HAP-1 (cell line): ENCODE measurements around the gene MAPRE2.

Experiments used
- DNase-seq, 2 experiments: peaks; one replicate each; pipeline ENCODE4 v3.0.0-alpha.2; 2016 to 2020; ENCODE audit warnings: low spot score in 2 of 2
- H3K27me3 ChIP-seq: fragments of 250-450 bp; sonication (Bioruptor Pico); 2 replicates; pipeline ENCODE4 v1.5.1; 2020; ENCODE audit warnings: low read depth, mild to moderate bottlenecking, moderate library complexity
- H3K36me3 ChIP-seq: fragments of 250-450 bp; sonication (Bioruptor Pico); replicated peaks from 2 replicates; pipeline ENCODE4 v1.5.1; 2020; ENCODE audit warnings: mild to moderate bottlenecking
- H3K4me1 ChIP-seq: fragments of 250-450 bp; sonication (Bioruptor Pico); 2 replicates; pipeline ENCODE4 v1.5.1; 2020; ENCODE audit warnings: mild to moderate bottlenecking
- H3K4me3 ChIP-seq: fragments of 250-450 bp; sonication (Bioruptor Pico); 2 replicates; pipeline ENCODE4 v1.5.1; 2020; ENCODE audit warnings: mild to moderate bottlenecking, moderate library complexity
- H3K9me3 ChIP-seq: fragments of 250-450 bp; sonication (Bioruptor Pico); 2 replicates; pipeline ENCODE4 v1.5.1; 2020; ENCODE audit warnings: mild to moderate bottlenecking, moderate library complexity
- in situ Hi-C: fragments of 300-500 bp; cut with MboI; formaldehyde crosslinking; loops from 3 replicates; pipeline ENCODE4 v1.14.3; 2020; ENCODE audit warnings: low sequenced_read_pairs, inconsistent platforms, mixed read lengths

Gene MAPRE2

GRCh38 chr18:35174093-35174731, 133.0 kb downstream of the MAPRE2 start:
- H3K27me3 ChIP-seq = peaks cover 67% of the 10 kb centered on the region
- DNase-seq = no peak
- H3K4me3 ChIP-seq = no peak overlapping the region
- H3K36me3 ChIP-seq = no peaks in the 10 kb centered on the region
- in situ Hi-C loops = no loop called here
- H3K4me1 ChIP-seq = no peaks in the 10 kb centered on the region
- H3K9me3 ChIP-seq = no peaks in the 10 kb centered on the region

GRCh38 chr18:35174745-35175144, 133.5 kb downstream of the MAPRE2 start:
- DNase-seq = no peak
- in situ Hi-C loops = no loop called here
- H3K4me1 ChIP-seq = no peaks in the 10 kb centered on the region

GRCh38 chr18:35176925-35177324, 135.7 kb downstream of the MAPRE2 start:
- Histone ChIP-seq H3K27me3 (peaks cover 67% of the 10 kb centered on the region), H3K4me1 (no peaks in the 10 kb centered on the region), H3K9me3 (no peaks in the 10 kb centered on the region), H3K36me3 (no peaks in the 10 kb centered on the region), H3K4me3 (no peak overlapping the region)
- in situ Hi-C loops = no loop called here
- no peak for DNase-seq

More at GRCh38 chr18:35174745-35175144, 133.5 kb downstream of the MAPRE2 start:
- no peak overlapping the region for H3K4me3 ChIP-seq
- no peaks in the 10 kb centered on the region for H3K9me3 ChIP-seq
- peaks cover 67% of the 10 kb centered on the region for H3K27me3 ChIP-seq
- no peaks in the 10 kb centered on the region for H3K36me3 ChIP-seq

GRCh38 chr18:35178260-35178659, 137.0 kb downstream of the MAPRE2 start:
- Histone ChIP-seq H3K4me3 (no peak overlapping the region), H3K27me3 (peaks cover 70% of the 10 kb centered on the region), H3K4me1 (no peaks in the 10 kb centered on the region), H3K9me3 (no peaks in the 10 kb centered on the region), H3K36me3 (no peaks in the 10 kb centered on the region)
- no peak for DNase-seq
- in situ Hi-C loops = no loop called here

GRCh38 chr18:35179906-35180305, 138.7 kb downstream of the MAPRE2 start:
- peaks cover 74% of the 10 kb centered on the region for H3K27me3 ChIP-seq
- in situ Hi-C loops = no loop called here
- H3K4me1 ChIP-seq = no peaks in the 10 kb centered on the region
- H3K9me3 ChIP-seq = no peaks in the 10 kb centered on the region
- H3K36me3 ChIP-seq = no peaks in the 10 kb centered on the region
- DNase-seq = no peak
- no peak overlapping the region for H3K4me3 ChIP-seq

GRCh38 chr18:35180455-35180854, 139.2 kb downstream of the MAPRE2 start:
- DNase-seq = no peak
- in situ Hi-C loops = no loop called here
- Histone ChIP-seq H3K36me3 (no peaks in the 10 kb centered on the region), H3K9me3 (no peaks in the 10 kb centered on the region), H3K4me1 (no peaks in the 10 kb centered on the region), H3K4me3 (no peak overlapping the region), H3K27me3 (peaks cover 78% of the 10 kb centered on the region)

GRCh38 chr18:35182151-35182550, 140.9 kb downstream of the MAPRE2 start:
- Histone ChIP-seq H3K4me1 (no peaks in the 10 kb centered on the region), H3K4me3 (no peak overlapping the region), H3K9me3 (no peaks in the 10 kb centered on the region), H3K36me3 (no peaks in the 10 kb centered on the region), H3K27me3 (peaks cover 84% of the 10 kb centered on the region)
- in situ Hi-C loops = no loop called here
- DNase-seq = no peak

- no peak overlapping the region for H3K4me3 ChIP-seq
- no peaks in the 10 kb centered on the region for H3K36me3 ChIP-seq
- H3K27me3 ChIP-seq = peaks cover 84% of the 10 kb centered on the region
- H3K9me3 ChIP-seq = no peaks in the 10 kb centered on the region
- no peak for DNase-seq
- H3K4me1 ChIP-seq = no peaks in the 10 kb centered on the region
- in situ Hi-C loops = no loop called here
Observed at GRCh38 chr18:35183886-35184285, 142.7 kb downstream of the MAPRE2 start.

- H3K4me1 ChIP-seq = peaks cover 12% of the 10 kb centered on the region
- no peaks in the 10 kb centered on the region for H3K9me3 ChIP-seq
- peaks cover 68% of the 10 kb centered on the region for H3K27me3 ChIP-seq
- no peaks in the 10 kb centered on the region for H3K36me3 ChIP-seq
- H3K4me3 ChIP-seq = no peak overlapping the region
- in situ Hi-C loops = no loop called here
- DNase-seq = no peak
Observed at GRCh38 chr18:35185771-35186170, 144.6 kb downstream of the MAPRE2 start.

- peaks cover 61% of the 10 kb centered on the region for H3K27me3 ChIP-seq
- in situ Hi-C loops = no loop called here
- H3K36me3 ChIP-seq = no peaks in the 10 kb centered on the region
- H3K4me1 ChIP-seq = peaks cover 17% of the 10 kb centered on the region
- H3K4me3 ChIP-seq = no peak overlapping the region
- H3K9me3 ChIP-seq = no peaks in the 10 kb centered on the region
- no peak for DNase-seq
Observed at GRCh38 chr18:35186291-35187034, 145.2 kb downstream of the MAPRE2 start.

GRCh38 chr18:35189510-35189909, 148.3 kb downstream of the MAPRE2 start:
- in situ Hi-C loops = no loop called here
- H3K9me3 ChIP-seq = no peaks in the 10 kb centered on the region
- no peak overlapping the region for H3K4me3 ChIP-seq
- H3K36me3 ChIP-seq = no peaks in the 10 kb centered on the region
- H3K4me1 ChIP-seq = peaks cover 21% of the 10 kb centered on the region
- peaks cover 44% of the 10 kb centered on the region for H3K27me3 ChIP-seq
- DNase-seq = no peak

GRCh38 chr18:35190948-35191697, 149.9 kb downstream of the MAPRE2 start:
- peak; percentile 54 to 93 for DNase-seq
- peaks cover 29% of the 10 kb centered on the region for H3K27me3 ChIP-seq
- H3K9me3 ChIP-seq = no peaks in the 10 kb centered on the region
- H3K36me3 ChIP-seq = no peaks in the 10 kb centered on the region
- no peak overlapping the region for H3K4me3 ChIP-seq
- peaks cover 21% of the 10 kb centered on the region for H3K4me1 ChIP-seq
- in situ Hi-C loops = no loop called here

GRCh38 chr18:35191698-35192025, 150.4 kb downstream of the MAPRE2 start:
- Histone ChIP-seq H3K36me3 (no peaks in the 10 kb centered on the region), H3K4me1 (peaks cover 21% of the 10 kb centered on the region), H3K9me3 (no peaks in the 10 kb centered on the region), H3K27me3 (peaks cover 24% of the 10 kb centered on the region), H3K4me3 (no peak overlapping the region)
- no peak for DNase-seq
- in situ Hi-C loops = no loop called here

- no peak overlapping the region for H3K4me3 ChIP-seq
- in situ Hi-C loops = no loop called here
- DNase-seq = no peak
- H3K4me1 ChIP-seq = peaks cover 21% of the 10 kb centered on the region
- H3K9me3 ChIP-seq = no peaks in the 10 kb centered on the region
- H3K36me3 ChIP-seq = no peaks in the 10 kb centered on the region
- peaks cover 18% of the 10 kb centered on the region for H3K27me3 ChIP-seq
Observed at GRCh38 chr18:35192415-35192814, 151.2 kb downstream of the MAPRE2 start.
